Raji (cell line): ENCODE results near the gene PLA2R1.
A peak's percentile ranks its signal among the peaks of the same experiment; 100 is the strongest.

ENCODE experiments used
- POLR2A ChIP-seq: IDR thresholded peaks from 2 replicates; pipeline ENCODE4 v1.6.1; 2011; ENCODE audit warnings: low read depth, low read length, control low read depth; ENCODE audit not compliant: insufficient read depth

PLA2R1 gene

DNA sequence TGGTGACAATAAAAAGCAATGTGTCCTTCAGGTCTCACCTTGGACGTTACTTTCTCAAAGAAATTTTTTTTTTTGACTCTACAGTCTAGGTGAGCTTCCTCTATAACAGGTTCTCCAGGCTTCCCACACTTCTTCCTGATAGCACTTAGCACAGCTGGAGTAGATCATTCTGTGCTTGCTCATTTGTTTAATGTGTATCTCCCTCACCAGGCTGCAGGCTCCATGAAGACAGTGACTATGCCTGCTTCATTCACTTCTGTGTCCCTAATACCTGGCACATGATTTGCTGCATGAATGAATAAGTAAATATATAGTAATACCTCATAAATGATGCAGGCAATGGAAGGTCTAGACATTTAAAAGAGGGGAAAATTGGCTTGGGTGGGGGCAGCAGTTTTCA is 154.5 kb downstream of the PLA2R1 start:
- no peak for TF ChIP-seq POLR2A

DNA sequence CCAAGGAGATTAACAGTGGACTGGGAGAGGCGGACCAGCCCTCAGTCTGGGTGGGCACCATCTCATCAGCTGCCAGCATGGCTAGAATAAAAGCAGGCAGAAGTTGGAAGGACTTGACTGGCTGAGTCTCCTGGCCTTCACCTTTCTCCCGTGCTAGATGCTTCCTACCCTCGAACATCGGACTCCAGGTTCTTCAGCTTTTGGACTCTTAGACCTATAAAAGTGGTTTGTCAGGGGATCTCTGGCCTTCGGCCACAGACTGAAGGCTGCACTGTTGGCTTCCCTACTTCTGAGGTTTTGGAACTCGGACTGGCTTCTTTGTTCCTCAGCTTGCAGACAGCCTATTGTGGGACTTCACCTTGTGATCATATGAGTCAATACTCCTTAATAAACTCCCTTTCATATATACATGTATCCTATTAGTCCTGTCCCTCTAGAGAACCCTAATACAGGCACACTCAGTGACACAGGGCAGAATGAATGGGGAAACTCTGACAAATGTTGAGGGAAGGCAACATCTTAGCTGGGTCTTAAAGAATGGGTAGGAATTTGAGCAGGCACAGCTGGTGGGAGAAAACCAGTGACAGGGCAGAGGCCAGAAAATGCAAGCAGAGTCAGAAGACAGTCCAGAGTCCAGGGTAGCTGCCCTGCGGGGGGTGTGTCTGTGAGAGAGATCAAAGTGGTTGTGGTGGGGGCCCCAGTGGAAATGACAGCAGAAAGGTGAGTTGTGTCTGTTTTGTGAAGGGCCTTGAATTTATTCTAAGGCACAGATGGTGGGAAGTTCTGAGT is 156.3 kb downstream of the PLA2R1 start:
- no peak for TF ChIP-seq POLR2A

DNA sequence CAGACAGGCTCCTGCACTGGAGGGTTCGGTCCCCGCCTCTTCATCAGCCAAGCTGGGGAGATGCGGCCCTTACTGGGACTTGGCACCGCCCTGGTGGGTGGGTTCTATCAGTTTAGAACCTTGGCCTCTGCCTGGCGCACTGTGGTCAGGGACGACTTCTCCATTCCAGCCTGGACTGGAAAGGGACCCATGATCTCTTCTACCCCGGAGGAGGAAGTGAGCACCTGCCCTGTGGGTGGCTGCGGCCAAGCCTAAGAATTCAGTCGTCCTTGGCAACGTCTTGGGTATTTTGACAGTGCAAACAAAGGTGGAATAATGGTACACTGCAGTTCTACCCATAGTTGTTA is 157.5 kb downstream of the PLA2R1 start:
- no peak for TF ChIP-seq POLR2A

DNA sequence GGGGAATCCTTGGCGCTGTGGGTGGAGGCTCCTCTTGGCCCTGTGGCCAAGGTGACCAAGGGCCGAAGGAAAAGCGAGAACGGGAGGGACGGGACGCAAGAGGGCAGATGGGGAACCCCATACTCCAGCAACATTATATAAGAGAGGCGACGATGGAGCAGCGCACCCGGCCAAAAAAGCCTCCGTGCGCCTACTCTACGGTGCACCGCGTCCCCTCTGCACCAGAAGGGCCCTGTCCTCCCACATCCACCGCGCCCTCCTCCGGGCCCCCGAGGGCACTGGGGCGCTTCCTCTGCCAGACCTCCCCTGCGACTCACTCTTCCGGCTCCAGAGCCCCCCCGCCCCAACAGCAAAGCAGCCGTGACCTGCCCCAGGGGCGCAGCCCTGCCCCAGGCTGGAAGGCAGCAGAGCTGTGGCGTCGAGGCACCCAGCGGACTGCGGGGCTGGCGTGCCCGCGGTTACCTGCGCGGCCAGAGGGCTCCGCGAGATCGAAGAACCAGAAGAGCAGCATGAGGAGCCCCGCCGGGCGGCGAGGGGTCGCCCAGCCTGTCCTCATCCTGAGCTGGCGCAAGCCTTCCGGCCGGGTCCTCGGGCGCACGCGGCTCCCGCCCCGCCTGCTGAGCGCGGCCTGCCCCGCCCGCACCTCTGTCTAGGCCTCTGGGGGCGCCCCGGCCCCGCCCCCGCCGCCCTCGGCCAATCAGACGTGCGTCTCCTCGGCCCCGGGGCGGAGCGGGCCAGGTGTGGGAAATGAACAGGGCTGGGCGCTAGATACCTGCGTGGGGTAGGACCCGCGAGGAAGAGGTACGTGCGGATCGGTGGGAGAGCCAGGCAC is 158.1 kb downstream of the PLA2R1 start, which contains the start of gene LY75:
TSS of gene LY75 (minus strand) at position 630 of the 832 bp plus-strand sequence.
- peak; percentile 74 for TF ChIP-seq POLR2A

DNA sequence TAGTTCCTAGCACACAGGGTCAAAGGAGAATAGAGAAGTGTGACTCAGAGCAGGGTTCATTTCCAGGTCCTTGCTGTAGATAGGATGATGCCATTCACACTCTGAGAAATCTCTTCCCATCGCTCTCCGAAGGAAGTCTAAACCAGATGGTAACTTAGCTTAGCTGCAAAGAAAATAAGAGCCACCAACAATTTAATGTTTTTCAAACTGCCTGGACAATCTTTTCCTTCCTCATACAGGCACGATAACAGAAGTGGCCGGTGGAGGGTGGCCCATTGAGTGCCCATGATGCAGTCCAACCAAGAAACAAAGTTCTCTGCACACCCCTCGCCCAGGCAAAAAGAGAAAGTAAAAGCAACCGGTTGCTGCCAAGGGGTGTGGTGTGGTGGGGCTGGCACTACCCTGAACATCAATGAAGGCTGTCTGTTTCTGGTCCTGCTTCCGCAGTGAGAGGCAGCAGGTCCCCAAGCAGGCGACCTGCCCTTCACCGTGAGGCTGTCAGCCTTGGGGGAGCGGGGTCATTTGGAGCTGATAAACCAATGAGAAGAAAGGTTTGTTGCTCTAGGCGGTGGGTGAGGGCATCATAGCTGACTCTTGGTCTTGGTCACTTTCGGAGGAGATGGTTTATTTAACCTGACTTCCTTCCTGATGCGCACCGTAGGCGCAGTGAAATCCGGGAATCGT is 158.8 kb downstream of the PLA2R1 start:
- TF ChIP-seq POLR2A: peak; percentile 52; the same call in 1 of the 2 replicates

DNA sequence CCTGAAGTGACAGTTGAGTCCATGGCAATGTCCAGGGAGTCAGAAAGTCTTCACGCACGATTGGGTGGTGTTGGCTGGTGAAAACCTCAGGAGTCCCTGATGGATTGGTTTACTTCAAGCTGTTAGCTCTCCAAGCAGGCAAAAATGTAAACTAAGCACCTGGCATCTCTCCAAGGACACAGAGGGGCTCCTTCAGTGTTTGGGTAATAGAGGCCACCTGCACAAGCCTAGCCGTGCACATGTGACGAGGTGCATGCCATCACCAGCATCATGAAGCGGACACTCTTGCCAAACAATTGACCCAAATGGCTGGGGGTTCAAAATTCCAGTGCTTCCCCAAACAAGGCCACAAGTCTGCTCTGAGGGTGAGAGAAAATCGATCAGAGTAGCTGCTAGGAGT is 159.7 kb downstream of the PLA2R1 start:
- TF ChIP-seq POLR2A: no peak

DNA sequence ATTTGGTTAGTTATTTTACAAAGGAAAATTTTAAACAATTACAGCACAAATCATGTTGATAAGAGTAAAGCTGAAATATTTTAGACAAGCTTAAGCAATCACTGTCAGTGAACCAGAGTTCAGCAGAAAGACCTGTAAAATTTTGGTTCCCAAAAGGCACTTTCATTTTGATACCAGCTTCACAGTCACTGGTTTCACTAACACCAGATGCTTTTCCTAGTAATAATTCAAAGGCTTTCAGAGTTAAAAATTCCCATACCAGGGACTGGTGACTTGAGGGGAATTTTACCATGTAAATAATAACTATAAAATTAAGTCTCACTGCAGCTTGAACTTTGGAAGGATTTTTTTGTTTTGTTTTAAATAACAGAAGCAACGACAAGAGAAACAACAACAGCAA is 162.1 kb downstream of the PLA2R1 start:
- no peak for TF ChIP-seq POLR2A

DNA sequence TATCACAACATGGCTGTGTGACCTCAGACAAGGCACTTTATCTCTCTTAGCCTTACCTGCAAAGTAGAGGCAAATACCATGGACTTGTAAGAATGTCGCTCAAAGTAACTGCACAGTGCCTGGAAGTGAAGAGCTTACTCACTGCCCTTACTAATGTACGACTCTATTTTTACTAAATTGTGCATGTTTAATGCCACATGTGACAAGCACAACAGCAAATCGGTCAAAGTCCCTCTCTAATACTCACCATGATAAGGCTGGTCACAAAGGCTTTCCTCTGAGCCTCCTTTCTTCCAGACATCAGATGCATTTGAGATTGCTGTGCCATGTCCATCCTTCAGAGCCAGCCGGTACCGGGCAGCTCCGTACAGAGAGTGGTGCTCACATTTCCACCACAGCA is 164.0 kb downstream of the PLA2R1 start:
- no peak for TF ChIP-seq POLR2A

DNA sequence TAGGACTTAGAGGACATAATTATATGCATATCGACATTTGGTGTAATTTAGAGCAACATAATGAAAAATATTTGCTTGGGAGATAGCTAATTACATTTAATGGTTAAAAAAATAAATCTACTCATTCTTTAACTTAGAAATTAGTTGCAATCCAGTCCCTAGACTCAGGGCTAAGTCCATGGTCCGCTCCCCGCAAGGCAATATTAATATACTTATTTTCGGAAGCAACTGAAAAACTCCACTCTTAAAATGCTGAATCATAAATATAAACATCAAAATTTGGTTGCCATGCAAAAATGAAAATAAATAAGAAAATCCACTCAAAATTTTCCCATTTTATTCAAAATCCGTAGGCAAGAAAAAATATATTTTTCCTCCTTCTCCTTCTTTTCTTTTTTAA is 164.7 kb downstream of the PLA2R1 start:
- TF ChIP-seq POLR2A: no peak

DNA sequence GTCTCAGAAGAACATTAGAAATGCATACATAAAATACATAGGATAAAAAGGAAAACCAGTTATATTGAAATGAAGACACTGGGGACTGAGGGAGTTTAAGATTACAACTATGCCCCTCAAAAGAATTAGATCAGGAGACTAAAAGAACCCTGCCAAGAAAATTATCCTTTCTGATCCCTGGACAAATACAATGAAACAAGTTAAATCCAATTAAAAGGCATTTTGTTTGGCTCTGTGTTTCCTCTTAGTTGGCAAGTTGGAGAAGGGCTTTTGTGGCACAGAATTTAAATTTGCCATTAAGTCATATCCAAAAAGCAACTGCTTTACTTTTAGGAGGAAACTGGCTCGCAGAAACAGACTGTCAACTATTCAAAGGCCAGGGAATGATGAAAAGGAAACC is 165.3 kb downstream of the PLA2R1 start:
- TF ChIP-seq POLR2A: no peak

DNA sequence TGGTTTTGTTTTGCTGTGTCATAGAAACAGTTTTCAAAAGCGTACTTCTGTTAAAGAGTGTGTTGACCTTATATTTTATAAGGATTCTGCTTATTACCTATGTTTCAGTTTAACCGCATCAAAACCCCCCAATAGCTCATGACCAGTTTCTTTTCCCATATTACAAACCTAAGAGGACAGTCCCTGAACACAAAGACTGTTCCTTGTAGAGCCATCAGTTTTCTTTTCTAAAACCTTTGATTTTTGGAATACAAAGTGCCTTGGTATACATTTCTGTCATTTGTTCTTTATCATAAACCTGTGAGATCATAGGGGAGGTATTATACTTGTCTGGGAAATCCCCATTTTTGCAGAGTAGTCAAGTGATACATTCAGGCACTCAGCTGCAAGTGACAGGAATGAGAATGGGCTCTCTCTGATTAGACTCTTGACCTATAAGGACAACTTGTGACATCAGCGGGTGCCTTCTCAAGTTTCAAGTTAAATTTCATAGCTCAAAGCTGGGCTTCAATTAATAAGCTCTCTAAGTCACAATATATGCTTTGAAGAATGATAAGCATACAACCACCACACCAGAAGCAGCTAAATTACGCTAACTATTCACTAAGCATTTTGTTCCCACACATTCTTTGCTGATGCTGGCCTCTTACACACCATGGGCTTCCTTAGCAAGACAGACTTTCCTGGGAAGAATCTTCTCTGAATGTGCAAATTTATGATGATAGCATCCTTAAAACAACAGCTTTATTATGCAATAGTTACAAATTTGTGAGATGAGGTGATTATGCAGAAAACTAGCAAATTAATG is 167.0 kb downstream of the PLA2R1 start:
- TF ChIP-seq POLR2A: no peak

DNA sequence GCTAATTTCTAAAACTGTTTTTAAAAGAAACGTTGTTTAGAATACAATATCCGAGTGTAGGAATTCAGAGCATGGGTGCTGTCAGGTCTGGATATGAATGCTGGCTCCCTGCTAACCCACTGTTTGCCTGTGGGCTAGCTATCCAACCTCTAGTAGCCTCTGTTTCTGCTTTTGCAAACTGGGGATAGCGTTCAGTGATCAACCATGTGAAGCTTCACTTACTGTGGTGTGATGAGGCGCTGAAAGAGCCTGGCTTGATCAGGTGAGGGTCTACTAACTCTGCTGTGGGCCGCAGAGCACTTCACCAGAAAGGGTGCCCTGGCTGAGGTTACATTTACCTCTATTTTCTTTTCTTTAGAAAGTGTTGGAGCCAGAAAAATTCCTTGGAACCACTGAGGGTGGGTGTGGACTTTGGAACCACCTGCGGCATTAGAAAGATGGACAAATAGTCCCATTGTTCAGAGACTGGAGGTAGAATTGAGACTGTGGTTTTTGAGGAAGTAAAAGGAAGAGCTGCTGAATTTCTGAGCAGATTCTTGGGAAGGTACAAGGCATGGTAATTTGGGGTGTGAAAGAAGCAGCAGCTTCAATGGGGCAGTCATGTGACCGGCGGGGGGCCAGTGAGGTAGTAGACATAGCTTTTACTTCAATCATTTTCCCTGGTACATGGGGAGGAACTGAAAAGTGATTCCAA is 168.1 kb downstream of the PLA2R1 start:
- TF ChIP-seq POLR2A: no peak

DNA sequence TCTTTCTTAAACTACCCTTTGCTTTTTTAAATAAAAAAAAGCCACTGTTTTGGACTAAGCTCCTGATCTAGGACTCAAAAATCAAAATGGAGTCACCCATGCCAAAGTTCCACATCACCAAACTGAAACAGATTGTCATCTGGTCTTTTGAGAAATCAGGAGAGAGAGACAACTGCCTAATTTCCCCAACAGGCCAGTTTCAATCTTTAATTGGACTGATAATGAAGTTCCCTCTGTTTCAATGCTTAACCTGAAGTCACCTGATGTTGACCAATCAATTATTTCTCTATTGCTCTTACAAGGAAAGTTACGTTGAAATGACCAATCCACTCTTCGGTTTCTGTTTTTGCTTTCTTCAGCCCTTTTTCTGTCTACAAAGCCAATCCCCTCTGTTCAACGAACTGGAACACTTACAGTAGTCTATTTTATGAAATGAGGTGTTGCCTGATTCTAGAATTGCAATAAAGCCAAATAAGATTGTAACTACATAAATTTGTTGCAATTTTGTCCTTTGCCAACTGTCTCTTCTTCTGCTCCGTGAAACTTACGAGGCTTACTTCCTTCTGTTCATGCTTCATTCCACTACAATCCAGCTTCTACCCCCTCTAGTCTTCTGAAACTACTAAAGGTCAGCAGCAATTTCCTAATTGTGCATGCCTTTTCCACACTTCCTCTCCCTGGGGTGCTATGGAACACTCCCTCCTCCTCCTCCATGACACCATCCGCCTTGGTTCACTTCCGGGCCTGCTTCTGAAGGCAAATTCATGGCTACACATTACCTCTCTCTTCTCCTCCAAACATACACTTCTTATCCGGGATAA is 169.2 kb downstream of the PLA2R1 start:
- TF ChIP-seq POLR2A: no peak
